ENCODE data around the gene STT3B.

DNA sequence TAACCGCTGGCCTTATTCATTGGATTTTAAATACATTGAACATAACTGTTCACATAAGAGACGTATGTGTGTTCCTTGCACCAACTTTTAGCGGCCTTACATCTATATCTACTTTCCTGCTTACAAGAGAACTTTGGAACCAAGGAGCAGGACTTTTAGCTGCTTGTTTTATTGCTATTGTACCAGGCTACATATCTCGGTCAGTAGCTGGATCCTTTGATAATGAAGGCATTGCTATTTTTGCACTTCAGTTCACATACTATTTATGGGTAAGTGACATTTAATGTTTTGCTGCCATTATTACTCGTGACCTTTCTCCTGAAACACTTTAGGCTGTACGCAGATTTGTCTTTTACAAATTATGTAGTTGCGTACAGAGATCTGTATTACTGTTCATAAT, 47.1 kb downstream of the STT3B start:
- TF ChIP-seq ZNF274 (IDR thresholded peaks at IDR 0.05; ENCODE audit: low read depth, low read length) (no peak), YY1 (IDR thresholded peaks at IDR 0.05; ENCODE audit: insufficient read depth, insufficient read length) (no peak)

All from NT2/D1 (cell line).